GM12878 (cell line): ENCODE results near the gene CALHM1. TPM values are rescaled to one million over a fixed set of nuclear protein-coding genes. Genes with fewer than 3 reads are reported as not detected.

ENCODE experiments used
- ATAC-seq: fragments of 200-7000 bp; cut with Tn5 transposase; 3 replicates; pipeline ENCODE4 v1.9.1; 2020; ENCODE audit warnings: mild to moderate bottlenecking, moderate library complexity
- Bru-seq: library from RNA; stranded (reverse); fragments of 400-500 nt; gene quantifications from one replicate; lab custom pipeline; 2021; lab: Mats Ljungman, UMichigan
- BruChase-seq, 2 experiments: library from RNA; stranded (reverse); fragments of 400-500 nt; gene quantifications; one replicate each; lab custom pipeline; 2021; lab: Mats Ljungman, UMichigan
- BruUV-seq: library from RNA; stranded (reverse); fragments of 400-500 nt; replicated peaks from 2 replicates; lab custom pipeline; 2021; lab: Mats Ljungman, UMichigan
- CTCF ChIA-PET: fragments of 300-600 bp; sonication (Branson Sonifier 250); formaldehyde crosslinking; extraction: SDS; loops from one replicate; lab custom pipeline; 2021; ENCODE audit warnings: inconsistent platforms; lab: Yijun Ruan, JAX
- POLR2A ChIA-PET: fragments of 350-600 bp; formaldehyde crosslinking; extraction: SDS; loops from one replicate; lab custom pipeline; 2021; ENCODE audit warnings: inconsistent platforms; lab: Charles Lee
- RAD21 ChIA-PET: fragments of 300-600 bp; sonication (Branson Sonifier 250); formaldehyde crosslinking; loops from one replicate; lab custom pipeline; 2023; ENCODE audit warnings: antibody characterized with exemption; ENCODE audit not compliant: unreplicated experiment; lab: Charles Lee
- SMC1A ChIA-PET: fragments of 300-600 bp; sonication (Branson Sonifier 250); formaldehyde crosslinking; loops from one replicate; lab custom pipeline; 2023; ENCODE audit not compliant: unreplicated experiment, uncharacterized antibody; lab: Charles Lee
- DNase-seq: peaks from one replicate; pipeline ENCODE4 v3.0.0-alpha.2; 2011; ENCODE audit warnings: low read depth, low spot score
- FAIRE-seq: peaks from 3 replicates; lab custom pipeline; 2011; peaks lifted over from hg19 to GRCh38; lab: Jason Lieb, UNC
- H2AFZ ChIP-seq: 2 replicates; pipeline ENCODE4 v1.6.0; 2011; ENCODE audit warnings: low read depth, low read length, control low read depth; ENCODE audit not compliant: control insufficient read depth
- H3K27ac ChIP-seq: 2 replicates; pipeline ENCODE4 v1.5.1; 2011; ENCODE audit warnings: control low read depth; ENCODE audit not compliant: control insufficient read depth, insufficient read depth
- H3K27me3 ChIP-seq, 2 experiments: replicated peaks in 1 of 2; 2 replicates each; pipeline versions ENCODE4 v1.6.0 to v1.6.1; 2011; ENCODE audit warnings: low read length in 1 of 2; ENCODE audit not compliant: control insufficient read depth in 2 of 2, insufficient read depth in 2 of 2
- H3K36me3 ChIP-seq, 2 experiments: 2 replicates each; pipeline ENCODE4 v1.5.1; 2011; ENCODE audit warnings: low read length in 1 of 2; ENCODE audit not compliant: control insufficient read depth in 2 of 2, insufficient read depth in 2 of 2
- H3K4me1 ChIP-seq: 2 replicates; pipeline ENCODE4 v1.6.1; 2011; ENCODE audit warnings: mild to moderate bottlenecking, low read length, moderate library complexity, mixed read lengths; ENCODE audit not compliant: control insufficient read depth, insufficient read depth
- H3K4me2 ChIP-seq: 2 replicates; pipeline ENCODE4 v1.6.0; 2011; ENCODE audit warnings: control low read depth; ENCODE audit not compliant: control insufficient read depth, insufficient read depth
- H3K4me3 ChIP-seq: fragments of 200-600 bp; sonication (generic); 2 replicates; pipeline ENCODE4 v1.5.1; 2016
- H3K79me2 ChIP-seq: 2 replicates; pipeline ENCODE4 v1.6.0; 2011; ENCODE audit warnings: low read length; ENCODE audit not compliant: control insufficient read depth, insufficient read depth
- H3K9ac ChIP-seq: 2 replicates; pipeline ENCODE4 v1.8.0; 2011; ENCODE audit warnings: low read length, control low read depth, mixed read lengths; ENCODE audit not compliant: control insufficient read depth, insufficient read depth
- H3K9me3 ChIP-seq: replicated peaks from 3 replicates; pipeline ENCODE4 v1.5.1; 2011; ENCODE audit warnings: mild to moderate bottlenecking, low read length; ENCODE audit not compliant: control insufficient read depth, insufficient read depth
- H4K20me1 ChIP-seq: 2 replicates; pipeline ENCODE4 v1.6.0; 2011; ENCODE audit not compliant: control insufficient read depth, insufficient read depth
- BHLHE40 ChIP-seq, 2 experiments: fragments of 450-650 bp in 1 of 2; IDR thresholded peaks; 2 replicates each; pipeline ENCODE4 v1.6.1; 2011 to 2017; ENCODE audit warnings: low read depth in 2 of 2, borderline replicate concordance in 1 of 2, improper control_type of control experiment in 1 of 2, low read length in 1 of 2, mild to moderate bottlenecking in 1 of 2
- GATAD2B ChIP-seq: fragments of 450-650 bp; conservative IDR thresholded peaks from 2 replicates; pipeline ENCODE4 v1.6.1; 2017; ENCODE audit warnings: low read depth, mild to moderate bottlenecking, moderate library complexity
- JUND ChIP-seq: IDR thresholded peaks from 2 replicates; pipeline ENCODE4 v1.6.1; 2012; ENCODE audit warnings: low read depth, mild to moderate bottlenecking, low read length, improper control_type of control experiment, moderate library complexity
- NR2C1 ChIP-seq: fragments of 450-650 bp; IDR thresholded peaks from 2 replicates; pipeline ENCODE4 v1.6.1; 2017; ENCODE audit warnings: antibody characterized with exemption, mild to moderate bottlenecking, moderate library complexity
- PAX8 ChIP-seq: fragments of 450-650 bp; IDR thresholded peaks from 2 replicates; pipeline ENCODE4 v1.6.1; 2017; ENCODE audit warnings: mild to moderate bottlenecking, moderate library complexity
- RBBP5 ChIP-seq: fragments of 200-600 bp; sonication (generic); conservative IDR thresholded peaks from 2 replicates; pipeline ENCODE4 v1.6.1; 2016
- RFX5 ChIP-seq: IDR thresholded peaks from 2 replicates; pipeline ENCODE4 v1.6.1; 2011; ENCODE audit warnings: low read depth, low read length, improper control_type of control experiment
- WGBS: methylation state at CpG from one replicate; pipeline ENCODE4 v1.1.6; 2016; ENCODE audit warnings: low lambda C conversion rate; ENCODE audit not compliant: insufficient replicate concordance, insufficient coverage; ENCODE audit errors: missing lambda C conversion rate; 5-methylcytosine and 5-hydroxymethylcytosine counted together
- in situ Hi-C: fragments of 300-500 bp; cut with MboI; formaldehyde crosslinking; loops from 9 replicates; pipeline ENCODE4 v1.14.3; 2018; ENCODE audit warnings: mixed read lengths
- intact Hi-C: fragments of 100-400 bp; cut with micrococcal nuclease; formaldehyde crosslinking; loops from one replicate; pipeline ENCODE4 v1.14.2; 2022; ENCODE audit not compliant: unreplicated experiment
- long read RNA-seq, 2 experiments: library from polyadenylated mRNA; unstranded; transcript quantifications; one replicate each; pipeline ENCODE4 v2.0.0, GENCODE V29; 2019 to 2020
- polyA minus RNA-seq, 3 experiments: library from RNA; depleted of rRNA, polyadenylated mRNA; stranded (reverse); fragments of >200 nt; gene quantifications; 2 replicates each; pipeline ENCODE4 v1.2.3, GENCODE V29; 2011
- polyA plus RNA-seq, 11 experiments: library from polyadenylated mRNA; depleted of rRNA in 4 of 11; unstranded in 6 of 11; stranded (reverse) in 5 of 11; fragments of >200 nt; fragmentation: Nextera tagmentation in 4 of 11; fragmentation: Illumina TruSeq in 1 of 11; extraction: Ambion mirVana in 4 of 11; extraction: Trizol in 1 of 11; gene quantifications; 1 replicate in 1 of 11; 2 replicates in 10 of 11; pipeline versions ENCODE4 v1.2.1 to v1.2.3, GENCODE V29; 2011 to 2016; ENCODE audit warnings: inconsistent platforms in 2 of 11, missing spikeins in 2 of 11, low read depth in 1 of 11
- total RNA-seq, 4 experiments: library from RNA; depleted of rRNA in 3 of 4; stranded (reverse); fragments of >200 nt in 3 of 4; fragmentation: Illumina TruSeq in 1 of 4; extraction: Trizol in 1 of 4; gene quantifications; 2 replicates each; pipeline versions ENCODE4 v1.2.1 to v1.2.3, GENCODE V29; 2013 to 2021
- TF ChIP-seq, protein P1 (sequence below): IDR thresholded peaks from 2 replicates; pipeline ENCODE4 v1.6.1; 2011; ENCODE audit warnings: borderline replicate concordance, low read depth, mild to moderate bottlenecking, moderate library complexity, mixed read lengths, low read length; ENCODE audit not compliant: insufficient read depth; ENCODE audit errors: extremely low read length
- TF ChIP-seq, protein P2 (sequence below): fragments of 450-650 bp; formaldehyde crosslinking; IDR thresholded peaks from 2 replicates; pipeline ENCODE4 v1.4.0; 2022; ENCODE audit warnings: mild to moderate bottlenecking, moderate library complexity
- TF ChIP-seq, protein P3 (sequence below): IDR thresholded peaks from 2 replicates; pipeline ENCODE4 v1.6.1; 2012; ENCODE audit warnings: low read depth, low read length, improper control_type of control experiment

The CALHM1 gene, protein sequence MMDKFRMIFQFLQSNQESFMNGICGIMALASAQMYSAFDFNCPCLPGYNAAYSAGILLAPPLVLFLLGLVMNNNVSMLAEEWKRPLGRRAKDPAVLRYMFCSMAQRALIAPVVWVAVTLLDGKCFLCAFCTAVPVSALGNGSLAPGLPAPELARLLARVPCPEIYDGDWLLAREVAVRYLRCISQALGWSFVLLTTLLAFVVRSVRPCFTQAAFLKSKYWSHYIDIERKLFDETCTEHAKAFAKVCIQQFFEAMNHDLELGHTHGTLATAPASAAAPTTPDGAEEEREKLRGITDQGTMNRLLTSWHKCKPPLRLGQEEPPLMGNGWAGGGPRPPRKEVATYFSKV
- total RNA-seq (2013; cell fraction: nucleolus; rRNA removed): 1.4 and 1.9 TPM in 2 replicates
- total RNA-seq (2014; rRNA removed): 0.17 and 0.65 TPM in 2 replicates
- total RNA-seq (2014; rRNA removed; fragmentation: Illumina TruSeq; extraction: Trizol): 0.14 and 0.18 TPM in 2 replicates
- 0.31 and 0.40 TPM in 2 replicates for total RNA-seq (2021)
- 0.28 TPM for polyA plus RNA-seq (2011; ENCODE audit: low read depth)
- 1.2 and 1.7 TPM in 2 replicates for polyA plus RNA-seq (2011; rRNA removed)
- polyA plus RNA-seq (2011; cell fraction: cytosol; rRNA removed): 1.5 and 1.7 TPM in 2 replicates
- polyA plus RNA-seq (2011; cell fraction: nucleus; rRNA removed): 2.2 and 2.7 TPM in 2 replicates
- 0.35 and 0.49 TPM in 2 replicates for polyA plus RNA-seq (2012)
- 0.16 and 0.17 TPM in 2 replicates for polyA plus RNA-seq (2014; fragmentation: Illumina TruSeq; extraction: Trizol)
- under 1 TPM; 0.05 to 0.15 TPM for polyA plus RNA-seq (2014; fragmentation: Nextera tagmentation; extraction: Ambion mirVana)
- 0.18 and 0.45 TPM in 2 replicates for polyA plus RNA-seq (2014; rRNA removed)
- under 1 TPM; 0.06 to 0.08 TPM for polyA plus RNA-seq (2016; fragmentation: Nextera tagmentation; extraction: Ambion mirVana)
- 1.6 and 2.7 TPM in 2 replicates for polyA minus RNA-seq (2011; rRNA and poly(A)+ RNA removed)
- polyA minus RNA-seq (2011; cell fraction: cytosol; rRNA and poly(A)+ RNA removed): 0.31 and 0.80 TPM in 2 replicates
- 4.0 and 4.2 TPM in 2 replicates for polyA minus RNA-seq (2011; cell fraction: nucleus; rRNA and poly(A)+ RNA removed)
- percentile 32 among the genes with signal in this experiment for Bru-seq, nascent RNA
- BruChase-seq, experiment 1, labeled RNA remaining after a 6-hour chase: percentile 17 among the genes with signal in this experiment
- not detected for BruChase-seq, experiment 2, labeled RNA remaining after a 2-hour chase
- long read RNA-seq, experiment 1: 0 reads
- long read RNA-seq, experiment 2: 0 reads

DNA sequence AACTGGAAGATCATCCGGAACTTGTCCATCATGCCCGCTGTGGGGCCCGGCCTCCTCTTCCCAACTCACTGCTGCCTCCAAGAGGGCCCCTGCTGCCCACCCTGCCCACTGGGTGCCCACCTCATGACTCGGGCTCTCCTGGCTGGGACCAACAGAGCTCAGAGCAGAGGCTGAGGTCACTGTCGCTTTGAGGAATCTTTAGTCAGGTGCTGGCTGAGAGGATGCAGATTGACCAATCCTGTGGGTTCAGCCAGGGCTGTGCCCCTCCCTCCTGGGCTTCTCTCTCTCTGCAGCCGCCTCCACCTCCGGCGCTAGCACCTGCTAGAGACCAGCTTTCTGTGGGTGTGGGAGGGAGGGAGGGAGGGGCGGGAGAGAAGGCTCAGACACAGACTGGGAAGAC lies at the start of gene CALHM1:
TSS of gene CALHM1 (minus strand) at position 181 of the 400 bp plus-strand sequence. CDS start at position 32, 149 bp downstream.
- no peak for FAIRE-seq
- intact Hi-C loops (no loop called here), in situ Hi-C loops (no loop called here)
- Histone ChIP-seq H3K9ac (no peak within 1 kb of the TSS), H3K4me1 (peaks cover 12% of the 10 kb centered on the region), H2AFZ (peak within 1 kb of the TSS; percentile 55), H3K27ac (no peak within 1 kb of the TSS), H3K4me2 (peak within 1 kb of the TSS; percentile 48; the same call in 1 of the 2 replicates), H3K36me3 (no peaks in the 10 kb centered on the region), H3K4me3 (no peak within 1 kb of the TSS), H3K27me3 (no peaks in the 10 kb centered on the region), H4K20me1 (no peaks in the 10 kb centered on the region), H3K79me2 (no peaks in the 10 kb centered on the region), H3K9me3 (no peaks in the 10 kb centered on the region)
- SMC1A ChIA-PET: interaction anchor here (1.4 to 2.4 kb wide), 2 partner anchors 18 to 24 kb away, joined by 3 to 10 read pairs; no protein-coding TSS in a partner anchor
- no peak for DNase-seq
- RAD21 ChIA-PET: interaction anchor here (1.0 to 2.4 kb wide), 6 partner anchors 9 to 90 kb away, joined by 3 to 19 read pairs (median 4); partner anchors contain the start of genes ATP5MK, NEURL1, PDCD11 and TAF5
- WGBS: 38% methylated on average over 8 of the region's 9 CpGs
- POLR2A ChIA-PET: interaction anchor here (1.3 to 3.0 kb wide), 3 partner anchors 9 to 17 kb away, joined by 11 to 24 read pairs (median 16); no protein-coding TSS in a partner anchor
- no TSS peak for BruUV-seq
- ATAC-seq: peak; percentile 93
- CTCF ChIA-PET: interaction anchor here (1.0 to 3.2 kb wide), 3 partner anchors 9 to 41 kb away, joined by 3 to 17 read pairs (median 3); no protein-coding TSS in a partner anchor
- TF ChIP-seq, protein P1, sequence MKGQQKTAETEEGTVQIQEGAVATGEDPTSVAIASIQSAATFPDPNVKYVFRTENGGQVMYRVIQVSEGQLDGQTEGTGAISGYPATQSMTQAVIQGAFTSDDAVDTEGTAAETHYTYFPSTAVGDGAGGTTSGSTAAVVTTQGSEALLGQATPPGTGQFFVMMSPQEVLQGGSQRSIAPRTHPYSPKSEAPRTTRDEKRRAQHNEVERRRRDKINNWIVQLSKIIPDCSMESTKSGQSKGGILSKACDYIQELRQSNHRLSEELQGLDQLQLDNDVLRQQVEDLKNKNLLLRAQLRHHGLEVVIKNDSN: peak; percentile 2
- TF ChIP-seq RBBP5: no peak
- no peak for TF ChIP-seq NR2C1
- TF ChIP-seq PAX8: no peak
- TF ChIP-seq GATAD2B: 0 out of 2 replicates have a peak, but pooled peaks have one; percentile 2
- peak; percentile 62 for TF ChIP-seq RFX5
- TF ChIP-seq JUND: no peak
- TF ChIP-seq, protein P2, sequence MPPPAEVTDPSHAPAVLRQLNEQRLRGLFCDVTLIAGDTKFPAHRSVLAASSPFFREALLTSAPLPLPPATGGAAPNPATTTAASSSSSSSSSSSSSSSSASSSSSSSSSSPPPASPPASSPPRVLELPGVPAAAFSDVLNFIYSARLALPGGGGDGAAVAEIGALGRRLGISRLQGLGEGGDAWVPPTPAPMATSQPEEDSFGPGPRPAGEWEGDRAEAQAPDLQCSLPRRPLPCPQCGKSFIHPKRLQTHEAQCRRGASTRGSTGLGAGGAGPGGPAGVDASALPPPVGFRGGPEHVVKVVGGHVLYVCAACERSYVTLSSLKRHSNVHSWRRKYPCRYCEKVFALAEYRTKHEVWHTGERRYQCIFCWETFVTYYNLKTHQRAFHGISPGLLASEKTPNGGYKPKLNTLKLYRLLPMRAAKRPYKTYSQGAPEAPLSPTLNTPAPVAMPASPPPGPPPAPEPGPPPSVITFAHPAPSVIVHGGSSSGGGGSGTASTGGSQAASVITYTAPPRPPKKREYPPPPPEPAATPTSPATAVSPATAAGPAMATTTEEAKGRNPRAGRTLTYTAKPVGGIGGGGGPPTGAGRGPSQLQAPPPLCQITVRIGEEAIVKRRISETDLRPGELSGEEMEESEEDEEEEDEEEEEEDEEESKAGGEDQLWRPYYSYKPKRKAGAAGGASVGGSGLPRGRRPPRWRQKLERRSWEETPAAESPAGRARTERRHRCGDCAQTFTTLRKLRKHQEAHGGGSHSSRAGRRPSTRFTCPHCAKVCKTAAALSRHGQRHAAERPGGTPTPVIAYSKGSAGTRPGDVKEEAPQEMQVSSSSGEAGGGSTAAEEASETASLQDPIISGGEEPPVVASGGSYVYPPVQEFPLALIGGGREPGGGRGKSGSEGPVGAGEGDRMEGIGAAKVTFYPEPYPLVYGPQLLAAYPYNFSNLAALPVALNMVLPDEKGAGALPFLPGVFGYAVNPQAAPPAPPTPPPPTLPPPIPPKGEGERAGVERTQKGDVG (CRISPR knock-in tag): no peak
- TF ChIP-seq, protein P3, sequence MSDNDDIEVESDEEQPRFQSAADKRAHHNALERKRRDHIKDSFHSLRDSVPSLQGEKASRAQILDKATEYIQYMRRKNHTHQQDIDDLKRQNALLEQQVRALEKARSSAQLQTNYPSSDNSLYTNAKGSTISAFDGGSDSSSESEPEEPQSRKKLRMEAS: no peak
- peak; percentile 17 to 49; a peak in 1 of 4 replicates for TF ChIP-seq BHLHE40 (IDR thresholded peaks at IDR 0.05; ENCODE audit: borderline replicate concordance in 1 of 2, low read depth in 2 of 2, low read length in 1 of 2)
